GM12878 (cell line): ENCODE measurements around the gene ZMYND15. TPM values are rescaled to one million over a fixed set of nuclear protein-coding genes. Genes with fewer than 3 reads are reported as not detected.

ENCODE experiments used
- ATAC-seq: fragments of 200-7000 bp; cut with Tn5 transposase; 3 replicates; pipeline ENCODE4 v1.9.1; 2020; ENCODE audit warnings: mild to moderate bottlenecking, moderate library complexity
- BruUV-seq: library from RNA; stranded (reverse); fragments of 400-500 nt; replicated peaks from 2 replicates; lab custom pipeline; 2021; lab: Mats Ljungman, UMichigan
- CTCF ChIA-PET: fragments of 300-600 bp; sonication (Branson Sonifier 250); formaldehyde crosslinking; extraction: SDS; loops from one replicate; lab custom pipeline; 2021; ENCODE audit warnings: inconsistent platforms; lab: Yijun Ruan, JAX
- POLR2A ChIA-PET: fragments of 350-600 bp; formaldehyde crosslinking; extraction: SDS; loops from one replicate; lab custom pipeline; 2021; ENCODE audit warnings: inconsistent platforms; lab: Charles Lee
- RAD21 ChIA-PET: fragments of 300-600 bp; sonication (Branson Sonifier 250); formaldehyde crosslinking; loops from one replicate; lab custom pipeline; 2023; ENCODE audit warnings: antibody characterized with exemption; ENCODE audit not compliant: unreplicated experiment; lab: Charles Lee
- SMC1A ChIA-PET: fragments of 300-600 bp; sonication (Branson Sonifier 250); formaldehyde crosslinking; loops from one replicate; lab custom pipeline; 2023; ENCODE audit not compliant: unreplicated experiment, uncharacterized antibody; lab: Charles Lee
- DNase-seq: peaks from one replicate; pipeline ENCODE4 v3.0.0-alpha.2; 2011; ENCODE audit warnings: low read depth, low spot score
- FAIRE-seq: peaks from 3 replicates; lab custom pipeline; 2011; peaks lifted over from hg19 to GRCh38; lab: Jason Lieb, UNC
- H2AFZ ChIP-seq: 2 replicates; pipeline ENCODE4 v1.6.0; 2011; ENCODE audit warnings: low read depth, low read length, control low read depth; ENCODE audit not compliant: control insufficient read depth
- H3K27ac ChIP-seq: 2 replicates; pipeline ENCODE4 v1.5.1; 2011; ENCODE audit warnings: control low read depth; ENCODE audit not compliant: control insufficient read depth, insufficient read depth
- H3K27me3 ChIP-seq, 2 experiments: replicated peaks in 1 of 2; 2 replicates each; pipeline versions ENCODE4 v1.6.0 to v1.6.1; 2011; ENCODE audit warnings: low read length in 1 of 2; ENCODE audit not compliant: control insufficient read depth in 2 of 2, insufficient read depth in 2 of 2
- H3K36me3 ChIP-seq, 2 experiments: 2 replicates each; pipeline ENCODE4 v1.5.1; 2011; ENCODE audit warnings: low read length in 1 of 2; ENCODE audit not compliant: control insufficient read depth in 2 of 2, insufficient read depth in 2 of 2
- H3K4me1 ChIP-seq: 2 replicates; pipeline ENCODE4 v1.6.1; 2011; ENCODE audit warnings: mild to moderate bottlenecking, low read length, moderate library complexity, mixed read lengths; ENCODE audit not compliant: control insufficient read depth, insufficient read depth
- H3K4me2 ChIP-seq: 2 replicates; pipeline ENCODE4 v1.6.0; 2011; ENCODE audit warnings: control low read depth; ENCODE audit not compliant: control insufficient read depth, insufficient read depth
- H3K4me3 ChIP-seq: fragments of 200-600 bp; sonication (generic); 2 replicates; pipeline ENCODE4 v1.5.1; 2016
- H3K79me2 ChIP-seq: 2 replicates; pipeline ENCODE4 v1.6.0; 2011; ENCODE audit warnings: low read length; ENCODE audit not compliant: control insufficient read depth, insufficient read depth
- H3K9ac ChIP-seq: 2 replicates; pipeline ENCODE4 v1.8.0; 2011; ENCODE audit warnings: low read length, control low read depth, mixed read lengths; ENCODE audit not compliant: control insufficient read depth, insufficient read depth
- H3K9me3 ChIP-seq: replicated peaks from 3 replicates; pipeline ENCODE4 v1.5.1; 2011; ENCODE audit warnings: mild to moderate bottlenecking, low read length; ENCODE audit not compliant: control insufficient read depth, insufficient read depth
- H4K20me1 ChIP-seq: 2 replicates; pipeline ENCODE4 v1.6.0; 2011; ENCODE audit not compliant: control insufficient read depth, insufficient read depth
- BACH1 ChIP-seq: fragments of 450-650 bp; IDR thresholded peaks from 2 replicates; pipeline ENCODE4 v1.6.1; 2017; ENCODE audit warnings: mild to moderate bottlenecking, borderline replicate concordance
- BRCA1 ChIP-seq: IDR thresholded peaks from 2 replicates; pipeline ENCODE4 v1.6.1; 2011; ENCODE audit warnings: low read depth, low read length, improper control_type of control experiment
- MTA3 ChIP-seq: IDR thresholded peaks from 2 replicates; pipeline ENCODE4 v1.6.1; 2012; ENCODE audit warnings: low read length, inconsistent platforms, borderline replicate concordance
- NBN ChIP-seq: fragments of 450-650 bp; IDR thresholded peaks from 2 replicates; pipeline ENCODE4 v1.6.1; 2016
- PKNOX1 ChIP-seq: fragments of 450-650 bp; IDR thresholded peaks from 2 replicates; pipeline ENCODE4 v1.6.1; 2016; ENCODE audit warnings: mild to moderate bottlenecking
- RELA ChIP-seq: fragments of 450-650 bp; IDR thresholded peaks from 2 replicates; pipeline ENCODE4 v1.8.0; 2014; ENCODE audit warnings: borderline replicate concordance; ENCODE audit not compliant: partially characterized antibody
- RUNX3 ChIP-seq: IDR thresholded peaks from 2 replicates; pipeline ENCODE4 v1.6.1; 2012; ENCODE audit warnings: low read length, inconsistent platforms
- SREBF1 ChIP-seq: IDR thresholded peaks from 2 replicates; pipeline ENCODE4 v1.6.1; 2012; ENCODE audit warnings: mild to moderate bottlenecking, low read length
- STAT1 ChIP-seq: fragments of 450-650 bp; conservative IDR thresholded peaks from 2 replicates; pipeline ENCODE4 v1.6.1; 2014; ENCODE audit warnings: antibody characterized with exemption, mild to moderate bottlenecking
- TCF12 ChIP-seq: IDR thresholded peaks from 2 replicates; pipeline ENCODE4 v1.6.1; 2011; ENCODE audit warnings: low read depth, mild to moderate bottlenecking, low read length
- ZNF217 ChIP-seq: fragments of 450-650 bp; IDR thresholded peaks from 2 replicates; pipeline ENCODE4 v1.6.1; 2017; ENCODE audit warnings: antibody characterized with exemption, mild to moderate bottlenecking
- WGBS: methylation state at CpG from one replicate; pipeline ENCODE4 v1.1.6; 2016; ENCODE audit warnings: low lambda C conversion rate; ENCODE audit not compliant: insufficient replicate concordance, insufficient coverage; ENCODE audit errors: missing lambda C conversion rate; 5-methylcytosine and 5-hydroxymethylcytosine counted together
- in situ Hi-C: fragments of 300-500 bp; cut with MboI; formaldehyde crosslinking; loops from 9 replicates; pipeline ENCODE4 v1.14.3; 2018; ENCODE audit warnings: mixed read lengths
- intact Hi-C: fragments of 100-400 bp; cut with micrococcal nuclease; formaldehyde crosslinking; loops from one replicate; pipeline ENCODE4 v1.14.2; 2022; ENCODE audit not compliant: unreplicated experiment
- polyA plus RNA-seq, 11 experiments: library from polyadenylated mRNA; depleted of rRNA in 4 of 11; unstranded in 6 of 11; stranded (reverse) in 5 of 11; fragments of >200 nt; fragmentation: Nextera tagmentation in 4 of 11; fragmentation: Illumina TruSeq in 1 of 11; extraction: Ambion mirVana in 4 of 11; extraction: Trizol in 1 of 11; gene quantifications; 1 replicate in 1 of 11; 2 replicates in 10 of 11; pipeline versions ENCODE4 v1.2.1 to v1.2.3, GENCODE V29; 2011 to 2016; ENCODE audit warnings: inconsistent platforms in 2 of 11, missing spikeins in 2 of 11, low read depth in 1 of 11
- total RNA-seq, 4 experiments: library from RNA; depleted of rRNA in 3 of 4; stranded (reverse); fragments of >200 nt in 3 of 4; fragmentation: Illumina TruSeq in 1 of 4; extraction: Trizol in 1 of 4; gene quantifications; 2 replicates each; pipeline versions ENCODE4 v1.2.1 to v1.2.3, GENCODE V29; 2013 to 2021

ZMYND15 gene
- total and polyA plus RNA-seq, 10 of the 15 experiments (the other 5 are each of a cell fraction or from before 2014, with no cell fraction given), result 0.03 to 0.17 (median 0.06) TPM; not detected in 4

- Histone ChIP-seq H3K4me3 (no peak overlapping the region), H3K27me3 (peaks cover 2 to 5% of the 10 kb centered on the region in 2 experiments; a peak in 3 of 4 replicates), H3K4me2 (no peak overlapping the region), H2AFZ (no peak overlapping the region), H3K27ac (no peak overlapping the region), H3K9me3 (no peaks in the 10 kb centered on the region), H4K20me1 (no peaks in the 10 kb centered on the region), H3K9ac (no peak overlapping the region), H3K4me1 (peaks cover 4% of the 10 kb centered on the region; the same call in 1 of the 2 replicates), H3K79me2 (no peaks in the 10 kb centered on the region), H3K36me3 (no peaks in the 10 kb centered on the region)
- ChIA-PET POLR2A (no interaction called here), RAD21 (no interaction called here), CTCF (no interaction called here), SMC1A (no interaction called here)
- no peak for TF ChIP-seq TCF12
- TF ChIP-seq RELA, result no peak
- no peak for TF ChIP-seq BACH1
- no peak for TF ChIP-seq PKNOX1
- TF ChIP-seq SREBF1, result no peak
- no peak for TF ChIP-seq NBN
- TF ChIP-seq RUNX3, result no peak
- no peak for TF ChIP-seq ZNF217
- TF ChIP-seq MTA3, result no peak
- no peak for TF ChIP-seq STAT1
- TF ChIP-seq BRCA1, result no peak
- in situ Hi-C loops (no loop called here), intact Hi-C loops (no loop called here)
- 41% methylated on average over 41 of the region's 51 CpGs for WGBS
- ATAC-seq, result no peak
- DNase-seq, result no peak
- no TSS peak for BruUV-seq
- no peak for FAIRE-seq
Observed at GRCh38 chr17:4744999-4745969, 5.7 kb downstream of the ZMYND15 start.
